Esophagus squamous epithelium (tissue), 4 donors: ENCODE results near the gene TFEB.

Source experiments
- CTCF ChIP-seq, 6 experiments: fragments of 450-650 bp in 4 of 6; fragments of 200-600 bp in 2 of 6; sonication (generic) in 2 of 6; IDR thresholded peaks; one replicate each; pipeline ENCODE4 v1.5.1; 2016 to 2019; ENCODE audit warnings: antibody characterized with exemption in 6 of 6, mild to moderate bottlenecking in 4 of 6, moderate library complexity in 4 of 6
- POLR2A ChIP-seq, 4 donors: fragments of 450-650 bp; IDR thresholded peaks; one replicate each; pipeline ENCODE4 v1.6.1; 2017; ENCODE audit warnings: antibody characterized with exemption in 4 of 4, mild to moderate bottlenecking in 4 of 4, moderate library complexity in 3 of 4

GRCh38 chr6:41682497-41683272 is 52.7 kb downstream of the TFEB start:
- TF ChIP-seq CTCF (IDR thresholded peaks at IDR 0.05), result no peak
- no peak for TF ChIP-seq POLR2A (IDR thresholded peaks at IDR 0.05)
